CD14-positive monocyte (primary cell): ENCODE results near the gene NGLY1. TPM values are rescaled to one million over a fixed set of nuclear protein-coding genes. Genes with fewer than 3 reads are reported as not detected.
A peak's percentile ranks its signal among the peaks of the same experiment; 100 is the strongest.

Experiments
- DNase-seq, 3 donors: peaks; one replicate each; pipeline ENCODE4 v3.0.0-alpha.2; 2011 to 2022
- H2AFZ ChIP-seq: 2 replicates; pipeline ENCODE4 v1.6.0; 2012; ENCODE audit warnings: mild to moderate bottlenecking, low read depth, low read length, inconsistent platforms; ENCODE audit not compliant: insufficient read depth, poor library complexity, severe bottlenecking
- H3K27ac ChIP-seq, 2 donors: 1 replicate in 1 of 2; 2 replicates in 1 of 2; pipeline ENCODE4 v1.5.1; 2012 to 2013; ENCODE audit warnings: low read length in 2 of 2, control low read depth in 1 of 2, inconsistent platforms in 1 of 2, low read depth in 1 of 2, mild to moderate bottlenecking in 1 of 2
- H3K27me3 ChIP-seq, 2 donors: one replicate each; pipeline versions ENCODE4 v1.6.0 to v1.6.1; 2011 to 2013; ENCODE audit warnings: low read length in 2 of 2; ENCODE audit not compliant: control insufficient read depth in 2 of 2, insufficient read depth in 2 of 2
- H3K36me3 ChIP-seq, 2 donors: replicated peaks in 1 of 2; 1 replicate in 1 of 2; 2 replicates in 1 of 2; pipeline versions ENCODE4 v1.5.1 to v1.6.1; 2012 to 2013; ENCODE audit warnings: low read length in 2 of 2, control low read depth in 1 of 2, inconsistent platforms in 1 of 2, mild to moderate bottlenecking in 1 of 2; ENCODE audit not compliant: insufficient read depth in 2 of 2, control insufficient read depth in 1 of 2
- H3K4me1 ChIP-seq, 2 donors: 1 replicate in 1 of 2; 2 replicates in 1 of 2; pipeline versions ENCODE4 v1.5.1 to v1.6.1; 2012 to 2013; ENCODE audit warnings: low read length in 2 of 2, control low read depth in 1 of 2, inconsistent platforms in 1 of 2, mild to moderate bottlenecking in 1 of 2, moderate library complexity in 1 of 2; ENCODE audit not compliant: insufficient read depth in 2 of 2, control insufficient read depth in 1 of 2
- H3K4me2 ChIP-seq: replicated peaks from 2 replicates; pipeline ENCODE3; 2012; ENCODE audit warnings: low read length, moderate library complexity, mild to moderate bottlenecking; ENCODE audit not compliant: poor library complexity, severe bottlenecking; ENCODE audit errors: extremely low read depth
- H3K4me3 ChIP-seq, 3 experiments: fragments of 200-600 bp in 1 of 3; sonication (generic) in 1 of 3; replicated peaks in 1 of 3; 1 replicate in 2 of 3; 2 replicates in 1 of 3; pipeline ENCODE4 v1.5.1; 2011 to 2013; ENCODE audit warnings: low read length in 3 of 3, mild to moderate bottlenecking in 3 of 3, control low read depth in 2 of 3, low read depth in 2 of 3, inconsistent platforms in 1 of 3, moderate library complexity in 1 of 3
- H3K79me2 ChIP-seq: 2 replicates; pipeline ENCODE4 v1.6.0; 2012; ENCODE audit warnings: mild to moderate bottlenecking, control low read depth, inconsistent platforms, low read length, moderate library complexity; ENCODE audit not compliant: insufficient read depth
- H3K9ac ChIP-seq: 2 replicates; pipeline ENCODE4 v1.6.0; 2017; ENCODE audit warnings: low read length, mild to moderate bottlenecking; ENCODE audit not compliant: insufficient read depth, poor library complexity, severe bottlenecking
- H3K9me3 ChIP-seq, 2 donors: replicated peaks in 1 of 2; 1 replicate in 1 of 2; 2 replicates in 1 of 2; pipeline versions ENCODE4 v1.5.1 to v1.6.1; 2012 to 2013; ENCODE audit warnings: low read length in 2 of 2, control low read depth in 1 of 2; ENCODE audit not compliant: control insufficient read depth in 1 of 2, insufficient read depth in 1 of 2
- H4K20me1 ChIP-seq: 2 replicates; pipeline ENCODE4 v1.6.0; 2012; ENCODE audit warnings: mild to moderate bottlenecking, low read length, control low read depth, moderate library complexity; ENCODE audit not compliant: insufficient read depth
- H3K27ac Mint-ChIP-seq, 7 donors: one replicate each; pipeline ENCODE4 v1.8.0; 2020; ENCODE audit warnings: mild to moderate bottlenecking in 7 of 7, mixed read lengths in 7 of 7, moderate library complexity in 6 of 7, inconsistent platforms in 2 of 7
- H3K27me3 Mint-ChIP-seq, 3 donors: one replicate each; pipeline ENCODE4 v1.8.0; 2021 to 2022; ENCODE audit warnings: low read depth in 3 of 3, mild to moderate bottlenecking in 3 of 3, mixed read lengths in 3 of 3, moderate library complexity in 3 of 3, inconsistent platforms in 1 of 3
- H3K36me3 Mint-ChIP-seq, 2 donors: one replicate each; pipeline ENCODE4 v1.8.0; 2020; ENCODE audit warnings: mixed read lengths in 2 of 2, inconsistent platforms in 1 of 2, mild to moderate bottlenecking in 1 of 2
- H3K4me1 Mint-ChIP-seq: one replicate; pipeline ENCODE4 v1.8.0; 2020; ENCODE audit warnings: mild to moderate bottlenecking, mixed read lengths
- H3K4me3 Mint-ChIP-seq, 2 donors: one replicate each; pipeline ENCODE4 v1.8.0; 2020; ENCODE audit warnings: mild to moderate bottlenecking in 2 of 2, mixed read lengths in 2 of 2, moderate library complexity in 1 of 2
- H3K9me3 Mint-ChIP-seq, 7 donors: one replicate each; pipeline ENCODE4 v1.8.0; 2020 to 2022; ENCODE audit warnings: mixed read lengths in 7 of 7, mild to moderate bottlenecking in 6 of 7, moderate library complexity in 6 of 7, inconsistent platforms in 2 of 7
- CTCF ChIP-seq: fragments of 200-600 bp; IDR thresholded peaks from one replicate; pipeline ENCODE4 v1.8.0; 2022; ENCODE audit warnings: antibody characterized with exemption, mild to moderate bottlenecking
- WGBS: methylation state at CpG from one replicate; pipeline ENCODE4 v1.1.5; 2013; ENCODE audit warnings: missing lambda C conversion rate; ENCODE audit not compliant: insufficient coverage; 5-methylcytosine and 5-hydroxymethylcytosine counted together
- intact Hi-C, 2 donors: fragments of 100-400 bp; cut with micrococcal nuclease; formaldehyde crosslinking; loops; one replicate each; pipeline versions ENCODE4 v1.15.0 to v1.15.1; 2023
- polyA plus RNA-seq, 3 donors: library from polyadenylated mRNA; depleted of rRNA in 1 of 3; unstranded in 2 of 3; stranded (reverse) in 1 of 3; fragments of 300-500 nt in 2 of 3; fragments of >200 nt in 1 of 3; fragmentation: Illumina TruSeq in 2 of 3; gene quantifications; 1 replicate in 2 of 3; 2 replicates in 1 of 3; pipeline ENCODE4 v1.2.3, GENCODE V29; 2012 to 2021

Gene NGLY1
- polyA plus RNA-seq, 3 donors = 11.4 to 33.4 (median 29.6) TPM

GRCh38 chr3:25781758-25782594, 1.3 kb downstream of the NGLY1 start:
- Mint-ChIP-seq H3K4me3 (peak overlapping the region; percentile 88 to 92), H3K27ac (peak overlapping the region; percentile 3 to 96 (median 89)), H3K36me3 (peaks cover 16 to 21% of the 10 kb centered on the region in 2 donors), H3K9me3 (peaks cover 0 to 2% (median 0%) of the 10 kb centered on the region in 7 donors), H3K27me3 (no peaks in the 10 kb centered on the region), H3K4me1 (peaks cover 34% of the 10 kb centered on the region)
- Histone ChIP-seq H3K79me2 (peaks cover 57% of the 10 kb centered on the region), H4K20me1 (peaks cover 13% of the 10 kb centered on the region), H2AFZ (peak overlapping the region; percentile 73), H3K27me3 (no peaks in the 10 kb centered on the region), H3K4me3 (peak overlapping the region; percentile 69 to 93 (median 85)), H3K9ac (peak overlapping the region; percentile 95), H3K27ac (peak overlapping the region in 1 of 2 donors; percentile 91), H3K9me3 (no peaks in the 10 kb centered on the region), H3K36me3 (peaks cover 15 to 19% of the 10 kb centered on the region in 2 donors), H3K4me2 (peak overlapping the region; percentile 78), H3K4me1 (peaks cover 23 to 33% of the 10 kb centered on the region in 2 donors)
- peak in 2 of 3 donors; percentile 4 to 24 for DNase-seq
- intact Hi-C loops = loop anchor here (5.0 kb wide), 2 partner anchors 115 to 120 kb away; partner anchors contain the start of gene TOP2B (in 1 of the 2)
- TF ChIP-seq CTCF = no peak
- 60% methylated on average over 1 of the region's 3 CpGs for WGBS

GRCh38 chr3:25781145-25781757, 2.0 kb downstream of the NGLY1 start:
- H3K4me1 Mint-ChIP-seq = peaks cover 34% of the 10 kb centered on the region
- Histone ChIP-seq H3K9ac (no peak overlapping the region), H2AFZ (no peak overlapping the region), H3K27me3 (no peaks in the 10 kb centered on the region), H3K9me3 (no peaks in the 10 kb centered on the region), H3K36me3 (peaks cover 22 to 26% of the 10 kb centered on the region in 2 donors), H3K27ac (peak overlapping the region in 1 of 2 donors; percentile 91), H3K4me2 (peak overlapping the region; percentile 78), H3K4me3 (peak overlapping the region in 1 of 3 experiments; percentile 85), H3K79me2 (peaks cover 59% of the 10 kb centered on the region), H4K20me1 (peaks cover 13% of the 10 kb centered on the region), H3K4me1 (peaks cover 23 to 33% of the 10 kb centered on the region in 2 donors)
- no peak for TF ChIP-seq CTCF
- H3K36me3 Mint-ChIP-seq = peaks cover 23 to 28% of the 10 kb centered on the region in 2 donors
- peak in 1 of 3 donors; percentile 11 for DNase-seq
- H3K27ac Mint-ChIP-seq = peak overlapping the region in 6 of 7 donors; percentile 3 to 96 (median 54)
- peaks cover 0 to 6% (median 0%) of the 10 kb centered on the region in 7 donors for H3K9me3 Mint-ChIP-seq
- 82% methylated on average over 3 of the region's 11 CpGs for WGBS
- H3K27me3 Mint-ChIP-seq = no peaks in the 10 kb centered on the region
- peak overlapping the region; percentile 5 to 88 for H3K4me3 Mint-ChIP-seq
- intact Hi-C loops = loop anchor here (5.0 kb wide), 2 partner anchors 114 to 119 kb away; partner anchors contain the start of gene TOP2B (in 1 of the 2)
